HG03064 (cell line): ENCODE data around the gene BICDL2.
"Not testable (repeated sequence)": the region's sequence is repeated elsewhere in the genome, so short reads cannot be mapped to it uniquely, and the experiment has no call there.

Source experiments
- ATAC-seq: cut with Tn5 transposase; IDR thresholded peaks from one replicate; pipeline ENCODE4 v1.9.1; 2021; ENCODE audit warnings: low read depth; ENCODE audit not compliant: unreplicated experiment

The BICDL2 gene

GRCh38 chr16:3036726-3037315, at the start of gene BICDL2:
TSS of gene BICDL2 (minus strand) at chr16:3036944. CDS start at chr16:3035496, 1,448 bp downstream.
- ATAC-seq: no peak

- no peak for ATAC-seq
These were observed 49.3 kb upstream of the BICDL2 start for GRCh38 chr16:3085868-3086595.

- ATAC-seq: no peak
These were observed 48.4 kb upstream of the BICDL2 start for GRCh38 chr16:3084969-3085670.

- ATAC-seq: no peak
These were observed 47.7 kb upstream of the BICDL2 start for GRCh38 chr16:3084491-3084890.

GRCh38 chr16:3083408-3083807, 46.7 kb upstream of the BICDL2 start:
- not testable (repeated sequence) for ATAC-seq

- ATAC-seq: not testable (repeated sequence)
These were observed 45.2 kb upstream of the BICDL2 start for GRCh38 chr16:3081957-3082356.

- ATAC-seq: no peak
These were observed 43.3 kb upstream of the BICDL2 start for GRCh38 chr16:3080024-3080423.

- no peak for ATAC-seq
These were observed 39.8 kb upstream of the BICDL2 start for GRCh38 chr16:3076577-3076976.

- ATAC-seq: not testable (repeated sequence)
These were observed 39.2 kb upstream of the BICDL2 start for GRCh38 chr16:3075946-3076345.

- no peak for ATAC-seq
These were observed 38.8 kb upstream of the BICDL2 start for GRCh38 chr16:3075523-3075915.

GRCh38 chr16:3074860-3075522, 38.2 kb upstream of the BICDL2 start:
- peak; percentile 55 for ATAC-seq

GRCh38 chr16:3073448-3073847, 36.7 kb upstream of the BICDL2 start:
- no peak for ATAC-seq

- ATAC-seq: not testable (repeated sequence)
These were observed 36.0 kb upstream of the BICDL2 start for GRCh38 chr16:3072576-3073263.

GRCh38 chr16:3072148-3072547, 35.4 kb upstream of the BICDL2 start:
- not testable (repeated sequence) for ATAC-seq

GRCh38 chr16:3071655-3072054, 34.9 kb upstream of the BICDL2 start:
- ATAC-seq: no peak

- no peak for ATAC-seq
These were observed 33.9 kb upstream of the BICDL2 start for GRCh38 chr16:3070608-3071111.

GRCh38 chr16:3069146-3069545, 32.4 kb upstream of the BICDL2 start:
- ATAC-seq: not testable (repeated sequence)

- ATAC-seq: no peak
These were observed 31.7 kb upstream of the BICDL2 start for GRCh38 chr16:3068487-3068886.

GRCh38 chr16:3066440-3066748, 29.6 kb upstream of the BICDL2 start:
- no peak for ATAC-seq

- no peak for ATAC-seq
These were observed 29.1 kb upstream of the BICDL2 start for GRCh38 chr16:3065742-3066439.
